K562 (cell line): ENCODE data around the gene PDE4D. TPM values are rescaled to one million over a fixed set of nuclear protein-coding genes. Genes with fewer than 3 reads are reported as not detected.

Experiments
- ATAC-seq: fragments of 200-7000 bp; cut with Tn5 transposase; 3 replicates; pipeline ENCODE4 v1.9.1; 2020; ENCODE audit warnings: moderate library complexity
- BruUV-seq: library from RNA; stranded (reverse); fragments of 400-500 nt; replicated peaks from 2 replicates; lab custom pipeline; 2021; lab: Mats Ljungman, UMichigan
- CTCF ChIA-PET: fragments of 300-600 bp; formaldehyde crosslinking; extraction: SDS; loops from one replicate; lab custom pipeline; 2021; ENCODE audit warnings: low intra/inter-chr PET ratio; lab: Yijun Ruan, JAX
- POLR2A ChIA-PET: fragments of 300-600, 350-650 bp; sonication (Branson Sonifier 250); formaldehyde crosslinking; extraction: SDS; loops from one replicate; lab custom pipeline; 2021; ENCODE audit warnings: antibody characterized with exemption, inconsistent platforms; lab: Yijun Ruan, JAX
- DNase-seq, 4 experiments: peaks; one replicate each; pipeline versions ENCODE4 v3.0.0 to v3.0.0-alpha.2; 2011 to 2018; ENCODE audit warnings: low spot score in 3 of 4, mixed read lengths in 3 of 4; ENCODE audit errors: extremely low read depth in 1 of 4
- FAIRE-seq: peaks from 2 replicates; lab custom pipeline; 2011; peaks lifted over from hg19 to GRCh38; lab: Jason Lieb, UNC
- H2AFZ ChIP-seq: 2 replicates; pipeline ENCODE4 v1.6.0; 2011; ENCODE audit warnings: low read depth, low read length, control low read depth, inconsistent platforms
- H3K27ac ChIP-seq: fragments of 200-600 bp; 3 replicates; pipeline ENCODE4 v1.8.0; 2011; ENCODE audit warnings: low read depth, mild to moderate bottlenecking, control low read depth, inconsistent platforms, low read length, moderate library complexity, mixed read lengths; ENCODE audit errors: extremely low read depth
- H3K27me3 ChIP-seq, 2 experiments: fragments of 300-600 bp in 1 of 2; 2 replicates in 1 of 2; 3 replicates in 1 of 2; pipeline versions ENCODE4 v1.6.0 to v1.8.0; 2011; ENCODE audit warnings: inconsistent platforms in 2 of 2, low read length in 2 of 2, mild to moderate bottlenecking in 1 of 2, mixed read lengths in 1 of 2, moderate library complexity in 1 of 2; ENCODE audit not compliant: control insufficient read depth in 2 of 2, insufficient read depth in 2 of 2
- H3K36me3 ChIP-seq: fragments of 300-600 bp; 3 replicates; pipeline ENCODE4 v1.8.0; 2011; ENCODE audit warnings: mild to moderate bottlenecking, low read length, inconsistent platforms; ENCODE audit not compliant: control insufficient read depth, insufficient read depth
- H3K4me1 ChIP-seq, 2 experiments: fragments of 200-600 bp in 1 of 2; replicated peaks in 1 of 2; 2 replicates in 1 of 2; 3 replicates in 1 of 2; pipeline versions ENCODE4 v1.5.1 to v1.8.0; 2011; ENCODE audit warnings: inconsistent platforms in 2 of 2, low read length in 2 of 2, mild to moderate bottlenecking in 1 of 2, mixed read lengths in 1 of 2, moderate library complexity in 1 of 2; ENCODE audit not compliant: control insufficient read depth in 2 of 2, insufficient read depth in 2 of 2
- H3K4me2 ChIP-seq: 2 replicates; pipeline ENCODE4 v1.6.1; 2011; ENCODE audit warnings: low read length, control low read depth, inconsistent platforms, mixed read lengths; ENCODE audit not compliant: insufficient read depth
- H3K4me3 ChIP-seq: fragments of 200-600 bp; sonication (generic), shearing (Covaris generic); 2 replicates; pipeline ENCODE4 v1.5.1; 2016; ENCODE audit warnings: control low read depth, inconsistent platforms
- H3K79me2 ChIP-seq: fragments of 200-600 bp; 3 replicates; pipeline ENCODE4 v1.8.0; 2011; ENCODE audit warnings: low read length, inconsistent platforms; ENCODE audit not compliant: control insufficient read depth, insufficient read depth
- H3K9ac ChIP-seq, 2 experiments: 2 replicates each; pipeline versions ENCODE4 v1.6.0 to v1.6.1; 2011; ENCODE audit warnings: low read depth in 2 of 2, low read length in 2 of 2, control low read depth in 1 of 2, inconsistent platforms in 1 of 2, mild to moderate bottlenecking in 1 of 2, mixed read lengths in 1 of 2; ENCODE audit not compliant: insufficient read depth in 1 of 2
- H3K9me1 ChIP-seq: one replicate; pipeline ENCODE4 v1.6.0; 2011; ENCODE audit warnings: inconsistent platforms, mild to moderate bottlenecking, low read length, moderate library complexity; ENCODE audit not compliant: control insufficient read depth, insufficient read depth
- H3K9me3 ChIP-seq: replicated peaks from 2 replicates; pipeline ENCODE4 v1.5.1; 2011; ENCODE audit warnings: low read depth, low read length, inconsistent platforms; ENCODE audit not compliant: control insufficient read depth, insufficient read depth
- H4K20me1 ChIP-seq: replicated peaks from 2 replicates; pipeline ENCODE4 v1.6.1; 2011; ENCODE audit warnings: low read length, inconsistent platforms, mixed read lengths; ENCODE audit not compliant: control insufficient read depth, insufficient read depth
- HDAC1 ChIP-seq, 2 experiments: fragments of 450-650 bp; IDR thresholded peaks; 2 replicates each; pipeline ENCODE4 v1.6.1; 2016 to 2017; ENCODE audit warnings: inconsistent platforms in 1 of 2, mild to moderate bottlenecking in 1 of 2, moderate library complexity in 1 of 2
- NCOR1 ChIP-seq: fragments of 450-650 bp; IDR thresholded peaks from 2 replicates; pipeline ENCODE4 v1.6.1; 2016; ENCODE audit warnings: mild to moderate bottlenecking, moderate library complexity
- TAF9B ChIP-seq: fragments of 450-650 bp; IDR thresholded peaks from 2 replicates; pipeline ENCODE4 v1.6.1; 2018; ENCODE audit warnings: mild to moderate bottlenecking; ENCODE audit not compliant: partially characterized antibody
- WGBS: fragments of 100-300 bp; shearing (Covaris generic); methylation state at CpG from one replicate; pipeline ENCODE4 v1.1.6; 2016; ENCODE audit warnings: low coverage, mixed read lengths; ENCODE audit not compliant: insufficient coverage; ENCODE audit errors: missing lambda C conversion rate; 5-methylcytosine and 5-hydroxymethylcytosine counted together
- in situ Hi-C: fragments of 300-500 bp; cut with MboI; formaldehyde crosslinking; loops from 4 replicates; pipeline ENCODE4 v1.15.0; 2018; ENCODE audit warnings: inconsistent platforms, mixed read lengths
- intact Hi-C: fragments of 100-400 bp; cut with micrococcal nuclease; formaldehyde crosslinking; loops from 2 replicates; pipeline ENCODE4 v1.14.2; 2022
- polyA plus RNA-seq, 8 experiments: library from polyadenylated mRNA; depleted of rRNA in 4 of 8; stranded (reverse) in 5 of 8; unstranded in 3 of 8; fragments of >200 nt; fragmentation: Nextera tagmentation in 2 of 8; fragmentation: Illumina TruSeq in 1 of 8; extraction: Ambion mirVana in 2 of 8; extraction: Trizol in 1 of 8; gene quantifications; 2 replicates each; pipeline versions ENCODE4 v1.2.1 to v1.2.3, GENCODE V29; 2011 to 2014; ENCODE audit warnings: inconsistent platforms in 1 of 8, missing spikeins in 1 of 8
- total RNA-seq, 7 experiments: library from RNA; depleted of rRNA in 6 of 7; stranded (reverse); fragments of >200 nt in 6 of 7; fragmentation: Illumina TruSeq in 2 of 7; extraction: Trizol in 2 of 7; gene quantifications; 2 replicates each; pipeline versions ENCODE4 v1.2.1 to v1.2.3, GENCODE V29; 2011 to 2021; ENCODE audit warnings: low replicate concordance in 1 of 7
- TF ChIP-seq, protein P1 (sequence below), 2 experiments: fragments of 450-650 bp in 1 of 2; sonication (generic) in 1 of 2; formaldehyde crosslinking; conservative IDR thresholded peaks; 2 replicates each; pipeline versions ENCODE4 v1.4.0 to v1.8.1; 2020 to 2022; ENCODE audit warnings: mild to moderate bottlenecking in 1 of 2, missing genetic modification reagents in 1 of 2
- TF ChIP-seq, protein P2 (sequence below): fragments of 450-650 bp; IDR thresholded peaks from 2 replicates; pipeline ENCODE4 v1.7.1; 2018; ENCODE audit warnings: mild to moderate bottlenecking, low read depth; ENCODE audit not compliant: partially characterized antibody

PDE4D gene
- total and polyA plus RNA-seq, 9 of the 15 experiments (the other 6 are each of a cell fraction or from before 2014, with no cell fraction given): 0.04 to 0.46 (median 0.13) TPM

DNA sequence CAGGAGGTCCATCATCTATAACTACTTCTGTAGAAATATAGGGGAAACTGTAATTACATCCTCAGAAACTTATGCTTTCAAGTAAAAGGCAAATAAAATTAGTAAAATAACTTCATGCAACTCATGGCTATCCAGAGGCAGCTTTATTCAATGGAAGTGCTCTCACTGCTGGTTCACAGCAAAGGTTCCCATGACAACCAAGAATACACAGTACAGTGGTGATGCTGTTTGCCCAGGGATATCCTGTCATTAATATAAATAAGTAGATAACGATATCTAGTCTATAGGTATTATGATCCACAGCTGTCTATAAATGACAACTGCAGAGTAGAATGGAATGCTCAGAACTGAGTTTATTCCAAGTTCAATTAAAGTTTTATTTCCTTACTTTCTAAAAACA is 390.3 kb downstream of the PDE4D start:
- no peak overlapping the region for H3K27ac ChIP-seq
- no peak for ATAC-seq
- H4K20me1 ChIP-seq: no peaks in the 10 kb centered on the region
- H3K9ac ChIP-seq: no peak overlapping the region
- CTCF ChIA-PET: interaction anchor here (0.6 kb wide), 1 partner anchor 11 kb away, joined by 4 read pairs; no protein-coding TSS in a partner anchor
- WGBS: 0% methylated on average over 1 of the region's 1 CpG
- intact Hi-C loops: no loop called here
- in situ Hi-C loops: no loop called here
- no peak overlapping the region for H3K4me3 ChIP-seq
- TF ChIP-seq TAF9B (no peak), HDAC1 (IDR thresholded peaks at IDR 0.05) (no peak), NCOR1 (no peak)
- TF ChIP-seq, protein P1, sequence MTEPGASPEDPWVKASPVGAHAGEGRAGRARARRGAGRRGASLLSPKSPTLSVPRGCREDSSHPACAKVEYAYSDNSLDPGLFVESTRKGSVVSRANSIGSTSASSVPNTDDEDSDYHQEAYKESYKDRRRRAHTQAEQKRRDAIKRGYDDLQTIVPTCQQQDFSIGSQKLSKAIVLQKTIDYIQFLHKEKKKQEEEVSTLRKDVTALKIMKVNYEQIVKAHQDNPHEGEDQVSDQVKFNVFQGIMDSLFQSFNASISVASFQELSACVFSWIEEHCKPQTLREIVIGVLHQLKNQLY (CRISPR knock-in tag; conservative IDR thresholded peaks at IDR 0.05): no peak
- TF ChIP-seq, protein P2, sequence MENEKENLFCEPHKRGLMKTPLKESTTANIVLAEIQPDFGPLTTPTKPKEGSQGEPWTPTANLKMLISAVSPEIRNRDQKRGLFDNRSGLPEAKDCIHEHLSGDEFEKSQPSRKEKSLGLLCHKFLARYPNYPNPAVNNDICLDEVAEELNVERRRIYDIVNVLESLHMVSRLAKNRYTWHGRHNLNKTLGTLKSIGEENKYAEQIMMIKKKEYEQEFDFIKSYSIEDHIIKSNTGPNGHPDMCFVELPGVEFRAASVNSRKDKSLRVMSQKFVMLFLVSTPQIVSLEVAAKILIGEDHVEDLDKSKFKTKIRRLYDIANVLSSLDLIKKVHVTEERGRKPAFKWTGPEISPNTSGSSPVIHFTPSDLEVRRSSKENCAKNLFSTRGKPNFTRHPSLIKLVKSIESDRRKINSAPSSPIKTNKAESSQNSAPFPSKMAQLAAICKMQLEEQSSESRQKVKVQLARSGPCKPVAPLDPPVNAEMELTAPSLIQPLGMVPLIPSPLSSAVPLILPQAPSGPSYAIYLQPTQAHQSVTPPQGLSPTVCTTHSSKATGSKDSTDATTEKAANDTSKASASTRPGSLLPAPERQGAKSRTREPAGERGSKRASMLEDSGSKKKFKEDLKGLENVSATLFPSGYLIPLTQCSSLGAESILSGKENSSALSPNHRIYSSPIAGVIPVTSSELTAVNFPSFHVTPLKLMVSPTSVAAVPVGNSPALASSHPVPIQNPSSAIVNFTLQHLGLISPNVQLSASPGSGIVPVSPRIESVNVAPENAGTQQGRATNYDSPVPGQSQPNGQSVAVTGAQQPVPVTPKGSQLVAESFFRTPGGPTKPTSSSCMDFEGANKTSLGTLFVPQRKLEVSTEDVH: no peak
- TF ChIP-seq, all 486 proteins: peak for 0
- H3K36me3 ChIP-seq: no peaks in the 10 kb centered on the region
- DNase-seq (no peak), FAIRE-seq (no peak)
- no peaks in the 10 kb centered on the region for H3K9me3 ChIP-seq
- POLR2A ChIA-PET: no interaction called here
- no peaks in the 10 kb centered on the region for H3K27me3 ChIP-seq
- H3K9me1 ChIP-seq: no peaks in the 10 kb centered on the region
- no peaks in the 10 kb centered on the region for H3K4me1 ChIP-seq
- H3K79me2 ChIP-seq: no peaks in the 10 kb centered on the region
- no TSS peak for BruUV-seq
- no peak overlapping the region for H3K4me2 ChIP-seq
- no peak overlapping the region for H2AFZ ChIP-seq
